ENCODE measurements around the gene EFCC1. TPM values are rescaled to one million over a fixed set of nuclear protein-coding genes. Genes with fewer than 3 reads are reported as not detected.
A peak's percentile ranks its signal among the peaks of the same experiment; 100 is the strongest.

The EFCC1 gene
- total and polyA plus RNA-seq, 2 of the 8 experiments (the other 6 are each of a cell fraction or from before 2014, with no cell fraction given), result 0.14 to 0.37 TPM

GRCh38 chr3:129026728-129027543 lies 25.8 kb downstream of the EFCC1 start:
- no peak overlapping the region for H2BK120ac ChIP-seq (replicated peaks; ENCODE audit: low read depth, low read length)
- no peak overlapping the region for H3K27ac ChIP-seq (ENCODE audit: low read depth, low read length)
- peak overlapping the region; percentile 82; the same call in 1 of the 2 replicates for H2AFZ ChIP-seq (ENCODE audit: low read length)
- H3K9ac ChIP-seq (replicated peaks in 1 of 4; ENCODE audit: extremely low read depth in 1 of 4, low read depth in 3 of 4, low read length in 3 of 4), result no peak overlapping the region
- H3K4me3 ChIP-seq (ENCODE audit: extremely low read depth in 1 of 4, insufficient read depth in 2 of 4, low read depth in 3 of 4, low read length in 4 of 4), result peak overlapping the region in 3 of 4 experiments; percentile 11 to 52 (median 14); a peak in 6 of 8 replicates
- H3K14ac ChIP-seq (ENCODE audit: insufficient read length), result no peak overlapping the region
- H2BK5ac ChIP-seq (ENCODE audit: low read depth, low read length), result no peak overlapping the region
- H3K4me2 ChIP-seq (ENCODE audit: insufficient read depth in 1 of 2, low read depth in 2 of 2, low read length in 2 of 2), result peak overlapping the region; percentile 32 to 66; a peak in 3 of 4 replicates
- peaks cover 5 to 23% (median 19%) of the 10 kb centered on the region in 4 experiments for H3K27me3 ChIP-seq (replicated peaks in 1 of 4; ENCODE audit: control insufficient read depth in 3 of 4, extremely low read depth in 1 of 4, insufficient read depth in 3 of 4, low read length in 3 of 4)
- H3K56ac ChIP-seq (replicated peaks; ENCODE audit: insufficient read length, low read depth, low read length), result no peak overlapping the region
- WGBS, 2 experiments (ENCODE audit: extremely low coverage in 1 of 2, insufficient coverage in 1 of 2, insufficient read length in 1 of 2, insufficient replicate concordance in 2 of 2, low coverage in 1 of 2, low lambda C conversion rate in 2 of 2, missing lambda C conversion rate in 1 of 2), result 21% methylated on average over 44 of the region's 54 CpGs; no CpG with 5 or more reads in 1 of the 2 experiments
- no peak overlapping the region for H3K23ac ChIP-seq (ENCODE audit: insufficient read length)
- POLR2A ChIA-PET (ENCODE audit: partially characterized antibody), result interaction anchor here (0.8 to 1.5 kb wide), 5 partner anchors 10 to 32 kb away, joined by 3 to 4 read pairs (median 3); no protein-coding TSS in a partner anchor
- H3K23me2 ChIP-seq (ENCODE audit: low read depth, low read length), result no peaks in the 10 kb centered on the region; the same call in 1 of the 2 replicates
- no peak overlapping the region for H4K91ac ChIP-seq (replicated peaks; ENCODE audit: insufficient read length, low read length)
- H4K5ac ChIP-seq (ENCODE audit: insufficient read length, low read depth, low read length), result no peak overlapping the region
- peak; percentile 73 to 81 for DNase-seq (ENCODE audit: low read depth in 1 of 2, low spot score in 2 of 2)
- peak overlapping the region; percentile 48; the same call in 1 of the 2 replicates for H2BK20ac ChIP-seq (ENCODE audit: low read length)
- no peak overlapping the region for H2AK5ac ChIP-seq (ENCODE audit: low read depth, low read length)
- CTCF ChIA-PET (ENCODE audit: partially characterized antibody), result interaction anchor here (0.6 to 10.0 kb wide), 12 partner anchors 8 to 218 kb away, joined by 3 to 58 read pairs (median 6); partner anchors contain the start of gene EFCC1
- H3K4ac ChIP-seq (replicated peaks; ENCODE audit: insufficient read length, low read depth, low read length), result no peak overlapping the region
- H2BK12ac ChIP-seq (ENCODE audit: low read depth, low read length), result peak overlapping the region; percentile 80; the same call in 1 of the 2 replicates
- H3K9me3 ChIP-seq (ENCODE audit: insufficient read depth in 2 of 2, low read depth in 1 of 2, low read length in 1 of 2), result no peaks in the 10 kb centered on the region
- H3K4me1 ChIP-seq (replicated peaks in 1 of 4; ENCODE audit: control insufficient read depth in 3 of 4, insufficient read depth in 4 of 4, low read length in 3 of 4), result peaks cover 0 to 4% (median 0%) of the 10 kb centered on the region in 4 experiments; a peak in 3 of 7 replicates
- H2BK15ac ChIP-seq (ENCODE audit: low read length), result no peak overlapping the region
- no peaks in the 10 kb centered on the region for H3K79me1 ChIP-seq (ENCODE audit: low read depth, low read length)
- H3K36me3 ChIP-seq (ENCODE audit: control insufficient read depth in 2 of 4, insufficient read depth in 4 of 4, low read length in 3 of 4), result no peaks in the 10 kb centered on the region
- H3K79me2 ChIP-seq (ENCODE audit: control insufficient read depth in 1 of 2, insufficient read depth in 2 of 2, low read length in 2 of 2), result no peaks in the 10 kb centered on the region
- H4K8ac ChIP-seq (ENCODE audit: extremely low read depth, insufficient read depth, low read length), result peak overlapping the region; percentile 63
- no peak for FAIRE-seq
- peak overlapping the region; percentile 36 for H3K18ac ChIP-seq (ENCODE audit: extremely low read depth, low read length)
- H4K20me1 ChIP-seq (replicated peaks in 1 of 2; ENCODE audit: control insufficient read depth in 1 of 2, insufficient read depth in 2 of 2, low read length in 2 of 2), result no peaks in the 10 kb centered on the region
- 0 out of 2 replicates have a peak, but pooled peaks have one; percentile 1 for TF ChIP-seq TCF12 (IDR thresholded peaks at IDR 0.05; ENCODE audit: low read depth, low read length)
- no peak for TF ChIP-seq CHD1 (IDR thresholded peaks at IDR 0.05; ENCODE audit: low read depth, low read length)
